Heart left ventricle (tissue), 13 donors: ENCODE data around the gene PIGN.

Experiments
- POLR2A ChIP-seq, 2 donors: fragments of 450-650 bp; IDR thresholded peaks; one replicate each; pipeline ENCODE4 v1.6.1; 2017; ENCODE audit warnings: antibody characterized with exemption in 2 of 2, mild to moderate bottlenecking in 2 of 2, moderate library complexity in 2 of 2
- TF ChIP-seq, protein P1 (sequence below), 12 donors: fragments of 200-600 bp; sonication (generic) in 4 of 12; IDR thresholded peaks; one replicate each; pipeline versions ENCODE4 v1.5.0 to v1.8.0; 2018 to 2022; ENCODE audit warnings: antibody characterized with exemption in 12 of 12, mild to moderate bottlenecking in 5 of 12
- donor health status: ischemic (EF 13 %, LVEDD 7.1; RV severe dilation, severe dysfunction).
- donor health status: DM: no; HTN: yes; CAD: no.
- donor health status: DM: no; HTN: no; CAD: no.
- donor health status: ischemic (EF 25% LVEDD 6.9; RV normal size, moderate dysfunction).
- donor health status: ischemic (EF 25% LVEDD 5.7; RV mildly dilated, moderate dysfunction).
- donor health status: ischemic (EF 35%, LVEDD 5.7; RV mildly dilated, moderate dysfunction).
- donor health status: nonischemic (EF 11% LVEDD 7.7; RV severe dilation, severe dysfunction).
- donor health status: DM: yes; HTN: yes; CAD: no.
- donor health status: PGD.
- donor health status: ischemic (EF 29% LVEDD 5.4; RV normal size, mild dysfunction).
- donor health status: nonischemic (EF 23%, LVEDD 6.1; RV moderate dilation, normal function).

- TF ChIP-seq, protein P1, sequence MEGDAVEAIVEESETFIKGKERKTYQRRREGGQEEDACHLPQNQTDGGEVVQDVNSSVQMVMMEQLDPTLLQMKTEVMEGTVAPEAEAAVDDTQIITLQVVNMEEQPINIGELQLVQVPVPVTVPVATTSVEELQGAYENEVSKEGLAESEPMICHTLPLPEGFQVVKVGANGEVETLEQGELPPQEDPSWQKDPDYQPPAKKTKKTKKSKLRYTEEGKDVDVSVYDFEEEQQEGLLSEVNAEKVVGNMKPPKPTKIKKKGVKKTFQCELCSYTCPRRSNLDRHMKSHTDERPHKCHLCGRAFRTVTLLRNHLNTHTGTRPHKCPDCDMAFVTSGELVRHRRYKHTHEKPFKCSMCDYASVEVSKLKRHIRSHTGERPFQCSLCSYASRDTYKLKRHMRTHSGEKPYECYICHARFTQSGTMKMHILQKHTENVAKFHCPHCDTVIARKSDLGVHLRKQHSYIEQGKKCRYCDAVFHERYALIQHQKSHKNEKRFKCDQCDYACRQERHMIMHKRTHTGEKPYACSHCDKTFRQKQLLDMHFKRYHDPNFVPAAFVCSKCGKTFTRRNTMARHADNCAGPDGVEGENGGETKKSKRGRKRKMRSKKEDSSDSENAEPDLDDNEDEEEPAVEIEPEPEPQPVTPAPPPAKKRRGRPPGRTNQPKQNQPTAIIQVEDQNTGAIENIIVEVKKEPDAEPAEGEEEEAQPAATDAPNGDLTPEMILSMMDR (IDR thresholded peaks at IDR 0.05), result no peak
- TF ChIP-seq POLR2A (IDR thresholded peaks at IDR 0.05), result no peak
Observed at GRCh38 chr18:61998957-61999356, 187.9 kb downstream of the PIGN start.
